GM13976 (cell line): ENCODE measurements around the gene EEF1B2.

Experiments used
- DNase-seq: peaks from one replicate; pipeline ENCODE4 v3.0.0; 2012; ENCODE audit warnings: low spot score
- in situ Hi-C: fragments of 300-500 bp; cut with MboI; formaldehyde crosslinking; loops from one replicate; pipeline ENCODE4 v1.12.0; 2022; ENCODE audit warnings: low sequenced_read_pairs, mixed read lengths, inconsistent platforms; ENCODE audit not compliant: unreplicated experiment
- TF ChIP-seq, protein P1 (sequence below): IDR thresholded peaks from 2 replicates; pipeline ENCODE4 v1.5.1; 2012; ENCODE audit warnings: borderline replicate concordance, mild to moderate bottlenecking; ENCODE audit not compliant: insufficient read depth; ENCODE audit errors: extremely low read depth, missing control alignments, control extremely low read depth

EEF1B2 gene

DNA sequence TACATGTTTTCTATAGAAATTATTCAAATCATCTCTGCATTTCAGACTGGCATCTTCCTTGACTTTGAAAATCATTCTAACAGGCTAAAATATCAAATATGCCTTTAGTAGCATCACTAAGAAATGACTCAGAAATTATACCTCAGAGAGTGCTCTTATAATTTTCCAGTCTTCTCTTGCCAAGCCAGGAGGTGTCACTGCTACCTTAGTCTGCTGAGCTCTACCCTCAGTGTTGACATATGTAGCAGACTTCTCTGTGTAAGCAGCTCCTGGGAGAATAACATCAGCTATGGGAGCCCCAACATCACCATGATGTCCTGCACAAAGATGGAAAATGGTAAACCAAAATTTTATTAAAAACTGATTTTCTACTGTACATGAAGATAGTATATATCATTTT lies 32.0 kb upstream of the EEF1B2 start:
- in situ Hi-C loops: no loop called here
- TF ChIP-seq, protein P1, sequence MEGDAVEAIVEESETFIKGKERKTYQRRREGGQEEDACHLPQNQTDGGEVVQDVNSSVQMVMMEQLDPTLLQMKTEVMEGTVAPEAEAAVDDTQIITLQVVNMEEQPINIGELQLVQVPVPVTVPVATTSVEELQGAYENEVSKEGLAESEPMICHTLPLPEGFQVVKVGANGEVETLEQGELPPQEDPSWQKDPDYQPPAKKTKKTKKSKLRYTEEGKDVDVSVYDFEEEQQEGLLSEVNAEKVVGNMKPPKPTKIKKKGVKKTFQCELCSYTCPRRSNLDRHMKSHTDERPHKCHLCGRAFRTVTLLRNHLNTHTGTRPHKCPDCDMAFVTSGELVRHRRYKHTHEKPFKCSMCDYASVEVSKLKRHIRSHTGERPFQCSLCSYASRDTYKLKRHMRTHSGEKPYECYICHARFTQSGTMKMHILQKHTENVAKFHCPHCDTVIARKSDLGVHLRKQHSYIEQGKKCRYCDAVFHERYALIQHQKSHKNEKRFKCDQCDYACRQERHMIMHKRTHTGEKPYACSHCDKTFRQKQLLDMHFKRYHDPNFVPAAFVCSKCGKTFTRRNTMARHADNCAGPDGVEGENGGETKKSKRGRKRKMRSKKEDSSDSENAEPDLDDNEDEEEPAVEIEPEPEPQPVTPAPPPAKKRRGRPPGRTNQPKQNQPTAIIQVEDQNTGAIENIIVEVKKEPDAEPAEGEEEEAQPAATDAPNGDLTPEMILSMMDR: no peak
- no peak for DNase-seq

GRCh38 chr2:206143451-206143850 lies 16.2 kb upstream of the EEF1B2 start:
- in situ Hi-C loops: no loop called here
- DNase-seq: no peak
- TF ChIP-seq, protein P1: no peak

DNA sequence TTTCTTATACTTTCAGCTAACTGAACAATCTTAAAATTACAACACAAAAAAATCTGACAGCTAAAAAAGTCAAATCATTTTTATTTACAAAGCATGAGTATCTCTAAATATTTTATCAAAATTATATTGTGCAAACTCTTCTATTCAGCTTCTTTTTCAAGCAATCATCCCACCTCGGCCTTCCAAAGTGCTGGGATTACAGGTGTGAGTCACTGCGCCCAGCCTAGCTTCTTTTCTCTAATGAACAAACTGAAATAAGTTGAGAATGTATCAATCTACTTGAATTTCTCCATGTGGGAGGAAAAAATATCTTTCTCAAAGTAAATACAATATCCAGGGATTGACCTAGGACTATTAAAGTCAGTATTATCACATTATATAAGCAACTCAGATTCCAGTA lies 15.3 kb upstream of the EEF1B2 start:
- DNase-seq: no peak
- in situ Hi-C loops: no loop called here
- TF ChIP-seq, protein P1: no peak

DNA sequence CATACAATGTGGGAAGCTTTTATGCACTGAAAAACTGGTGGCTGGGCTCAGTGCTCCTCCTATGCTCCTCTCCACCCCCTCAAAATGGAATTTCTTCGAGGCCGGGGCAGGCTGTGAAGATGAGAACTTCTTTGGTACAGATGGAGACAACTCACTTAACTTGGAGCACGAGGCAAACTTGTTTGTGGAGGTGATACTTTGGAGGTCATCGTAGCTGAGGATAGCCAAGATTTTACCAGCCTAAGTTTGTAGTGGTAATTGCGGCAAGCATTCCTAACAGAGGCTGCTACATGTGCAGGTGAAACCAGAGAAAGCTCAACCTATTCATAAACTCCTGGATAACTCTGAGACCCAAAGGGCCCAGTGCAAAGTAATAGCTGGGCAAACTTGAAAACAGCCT lies 14.0 kb upstream of the EEF1B2 start:
- TF ChIP-seq, protein P1: no peak
- in situ Hi-C loops: no loop called here
- DNase-seq: no peak

DNA sequence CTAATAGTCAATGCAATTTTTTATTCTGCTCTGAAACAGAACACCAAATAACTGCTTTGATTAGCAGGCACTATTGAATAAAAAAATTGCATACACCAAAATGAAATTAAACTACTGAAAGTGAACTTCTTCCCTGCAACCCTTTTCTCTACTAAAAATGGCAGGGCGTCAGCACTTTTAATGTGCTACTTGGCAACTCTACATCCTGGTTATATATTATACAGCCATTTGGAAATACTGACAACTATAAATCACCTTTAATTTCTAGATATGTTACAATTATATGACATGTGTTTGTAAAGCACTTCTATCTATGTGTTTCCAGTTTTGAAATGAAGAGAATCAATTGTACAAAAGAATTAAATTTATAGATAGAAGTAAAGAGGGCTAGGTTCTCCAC lies 10.4 kb upstream of the EEF1B2 start:
- DNase-seq: no peak
- TF ChIP-seq, protein P1: no peak
- in situ Hi-C loops: no loop called here

- TF ChIP-seq, protein P1: no peak
- no peak for DNase-seq
- in situ Hi-C loops: no loop called here
These were observed 9.5 kb upstream of the EEF1B2 start for GRCh38 chr2:206150168-206150567.

DNA sequence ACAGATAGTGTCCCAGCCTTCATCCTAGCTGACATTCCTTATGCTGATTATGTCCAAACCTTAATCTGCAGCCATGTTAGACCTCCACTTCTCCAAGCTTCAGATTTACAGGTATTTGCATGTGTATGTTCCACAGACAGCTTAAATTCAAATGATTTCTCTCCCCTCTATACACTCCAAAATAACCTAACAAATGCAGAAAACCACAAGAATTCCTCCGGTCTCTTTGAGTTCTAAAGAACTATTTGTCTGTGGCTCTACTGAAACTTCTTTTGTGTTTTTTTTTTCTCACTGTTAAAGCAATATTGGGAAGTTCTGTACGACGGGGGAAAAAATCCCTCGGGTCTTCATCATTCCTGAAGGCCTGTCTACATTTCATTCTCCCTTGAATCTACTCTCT lies 9.1 kb upstream of the EEF1B2 start:
- in situ Hi-C loops: no loop called here
- TF ChIP-seq, protein P1: no peak
- no peak for DNase-seq
